Frontal cortex (tissue), 4 donors: ENCODE measurements around the gene RPRD1A. TPM values are rescaled to one million over a fixed set of nuclear protein-coding genes. Genes with fewer than 3 reads are reported as not detected.
"Not testable (repeated sequence)": the region's sequence is repeated elsewhere in the genome, so short reads cannot be mapped to it uniquely, and the experiment has no call there.

Source experiments
- DNase-seq, 2 donors: peaks; one replicate each; pipeline ENCODE4 v3.0.0; 2012; ENCODE audit warnings: low spot score in 2 of 2
- FAIRE-seq: peaks from 2 replicates; lab custom pipeline; 2012; peaks lifted over from hg19 to GRCh38; lab: Jason Lieb, UNC
- total RNA-seq: library from RNA; depleted of rRNA; stranded (reverse); fragments of >200 nt; gene quantifications from one replicate; pipeline ENCODE4 v1.2.3, GENCODE V29; 2014
- donor health status: control.
- donor health status: control.
- donor health status: control.

RPRD1A gene
- total RNA-seq, 1 donor from 2014 or later: 143 TPM

GRCh38 chr18:35974181-35974580 is 93.2 kb downstream of the RPRD1A start:
- FAIRE-seq (no peak), DNase-seq (no peak)

- no peak for FAIRE-seq
Measured at GRCh38 chr18:35973650-35974049, 93.7 kb downstream of the RPRD1A start.

GRCh38 chr18:35972197-35973000 is 95.0 kb downstream of the RPRD1A start, which contains the start of gene RMP24:
Gene RMP24 (plus strand): TSS chr18:35972679.
- FAIRE-seq (no peak), DNase-seq (peak; percentile 84 to 90)

More at GRCh38 chr18:35973650-35974049, 93.7 kb downstream of the RPRD1A start:
- no peak for DNase-seq

- FAIRE-seq: no peak
- DNase-seq: no peak
Measured at GRCh38 chr18:35971661-35972196, 95.6 kb downstream of the RPRD1A start.

- DNase-seq (no peak), FAIRE-seq (no peak)
Measured at GRCh38 chr18:35969676-35970075, 97.7 kb downstream of the RPRD1A start.

- DNase-seq: no peak
- no peak for FAIRE-seq
Measured at GRCh38 chr18:35968278-35968880, 99.0 kb downstream of the RPRD1A start.

- not testable (repeated sequence) for DNase-seq, FAIRE-seq
Measured at GRCh38 chr18:35967866-35968265, 99.5 kb downstream of the RPRD1A start.

- FAIRE-seq (no peak), DNase-seq (no peak)
Measured at GRCh38 chr18:35964319-35964718, 103.0 kb downstream of the RPRD1A start.

GRCh38 chr18:35962320-35962719 is 105.0 kb downstream of the RPRD1A start:
- FAIRE-seq (no peak), DNase-seq (no peak)

- FAIRE-seq (no peak), DNase-seq (no peak)
Measured at GRCh38 chr18:35956226-35956625, 111.1 kb downstream of the RPRD1A start.

GRCh38 chr18:35953688-35954087 is 113.7 kb downstream of the RPRD1A start:
- DNase-seq: no peak

GRCh38 chr18:35950628-35950982 is 116.8 kb downstream of the RPRD1A start:
- no peak for FAIRE-seq
- no peak for DNase-seq

More at GRCh38 chr18:35953688-35954087, 113.7 kb downstream of the RPRD1A start:
- no peak for FAIRE-seq

- DNase-seq (peak; percentile 54 to 58), FAIRE-seq (no peak)
Measured at GRCh38 chr18:35949903-35950627, 117.3 kb downstream of the RPRD1A start.

- FAIRE-seq (no peak), DNase-seq (no peak)
Measured at GRCh38 chr18:35949090-35949489, 118.3 kb downstream of the RPRD1A start.

- FAIRE-seq: no peak
- no peak for DNase-seq
Measured at GRCh38 chr18:35948080-35948479, 119.3 kb downstream of the RPRD1A start.

GRCh38 chr18:35942661-35943060 is 124.7 kb downstream of the RPRD1A start:
- FAIRE-seq: no peak

GRCh38 chr18:35942133-35942532 is 125.2 kb downstream of the RPRD1A start:
- FAIRE-seq: no peak
- DNase-seq: no peak

More at GRCh38 chr18:35942661-35943060, 124.7 kb downstream of the RPRD1A start:
- no peak for DNase-seq

- DNase-seq (no peak), FAIRE-seq (no peak)
Measured at GRCh38 chr18:35941299-35941698, 126.1 kb downstream of the RPRD1A start.
